A172 (cell line): ENCODE measurements around the gene NEDD8. TPM values are rescaled to one million over a fixed set of nuclear protein-coding genes. Genes with fewer than 3 reads are reported as not detected.

ENCODE experiments used
- DNase-seq: peaks from one replicate; pipeline ENCODE4 v3.0.0-alpha.2; 2015; ENCODE audit warnings: low spot score
- total RNA-seq: library from RNA; depleted of rRNA; stranded (reverse); fragments of >200 nt; shearing (Covaris generic); gene quantifications from 2 replicates; pipeline ENCODE4 v1.2.3, GENCODE V29; 2014; rRNA removed

NEDD8 gene
- total RNA-seq, 1 experiment from 2014 or later = 286 TPM

- DNase-seq = peak; percentile 26
Observed at GRCh38 chr14:24179961-24180796, 52.0 kb downstream of the NEDD8 start.

GRCh38 chr14:24179294-24179960 is 52.7 kb downstream of the NEDD8 start:
- no peak for DNase-seq

- no peak for DNase-seq
Observed at GRCh38 chr14:24178399-24179178, 53.6 kb downstream of the NEDD8 start.

GRCh38 chr14:24177891-24178290 is 54.3 kb downstream of the NEDD8 start:
- DNase-seq = no peak

GRCh38 chr14:24177041-24177825 is 54.9 kb downstream of the NEDD8 start:
- no peak for DNase-seq

GRCh38 chr14:24176599-24176998 is 55.6 kb downstream of the NEDD8 start:
- DNase-seq = no peak

- DNase-seq = no peak
Observed at GRCh38 chr14:24172871-24173281, 59.3 kb downstream of the NEDD8 start.

- DNase-seq = no peak
Observed at GRCh38 chr14:24172261-24172860, 59.8 kb downstream of the NEDD8 start.

- no peak for DNase-seq
Observed at GRCh38 chr14:24171422-24172260, 60.5 kb downstream of the NEDD8 start, which contains the start of gene REC8. Gene REC8, plus strand, starts transcription at chr14:24172080. Its CDS starts 473 bp downstream, at chr14:24172553.

- no peak for DNase-seq
Observed at GRCh38 chr14:24167469-24168114, 64.6 kb downstream of the NEDD8 start.

Other genes with a start within 250 kb of the NEDD8 start
- 6.9 TPM in 2 replicates for gene DHRS4L2, start 243.4 kb downstream of the NEDD8 start, total RNA-seq
- gene CARMIL3, start 180.4 kb downstream of the NEDD8 start, total RNA-seq = 0.02 and 0.05 TPM in 2 replicates
- not detected in 2 replicates for gene CPNE6, start 160.8 kb downstream of the NEDD8 start, total RNA-seq
- gene PCK2, start 138.1 kb downstream of the NEDD8 start, total RNA-seq = 2.0 and 4.4 TPM in 2 replicates
- 32.4 and 63.4 TPM in 2 replicates for gene DCAF11, start 117.6 kb downstream of the NEDD8 start, total RNA-seq
- gene NRL, start 117.4 kb downstream of the NEDD8 start, total RNA-seq = 0.72 TPM in 1 of 2 replicates, not detected in the other
- not detected in 2 replicates for gene FITM1, start 101.7 kb downstream of the NEDD8 start, total RNA-seq
- 163 TPM in 2 replicates for gene PSME1, start 96.2 kb downstream of the NEDD8 start, total RNA-seq
- 11.3 and 15.2 TPM in 2 replicates for gene EMC9, start 90.8 kb downstream of the NEDD8 start, total RNA-seq
- gene PSME2, start 85.8 kb downstream of the NEDD8 start, total RNA-seq = 102 and 126 TPM in 2 replicates
- gene RNF31, start 84.9 kb downstream of the NEDD8 start, total RNA-seq = 30.6 and 32.1 TPM in 2 replicates
- gene IRF9, start 71.1 kb downstream of the NEDD8 start, total RNA-seq = 20.8 and 24.9 TPM in 2 replicates
- gene REC8, start 60.3 kb downstream of the NEDD8 start, total RNA-seq = 0.91 TPM in 1 of 2 replicates, not detected in the other
- 49.5 and 53.2 TPM in 2 replicates for gene IPO4, start 43.6 kb downstream of the NEDD8 start, total RNA-seq
- 45.3 and 50.8 TPM in 2 replicates for gene TM9SF1, start 36.9 kb downstream of the NEDD8 start, total RNA-seq
- not detected in 2 replicates for gene TSSK4, start 26.7 kb downstream of the NEDD8 start, total RNA-seq
- gene CHMP4A, start 18.9 kb downstream of the NEDD8 start, total RNA-seq = 19.8 and 38.1 TPM in 2 replicates
- 6.4 and 20.2 TPM in 2 replicates for gene MDP1, start 16.3 kb downstream of the NEDD8 start, total RNA-seq
- gene GMPR2, start 562 bp upstream of the NEDD8 start, total RNA-seq = 49.3 and 52.7 TPM in 2 replicates
- gene TINF2, start 10.3 kb upstream of the NEDD8 start, total RNA-seq = 36.1 and 44.5 TPM in 2 replicates
- gene TGM1, start 30.8 kb upstream of the NEDD8 start, total RNA-seq = 0.64 and 3.3 TPM in 2 replicates
- gene RABGGTA, start 39.2 kb upstream of the NEDD8 start, total RNA-seq = 14.7 and 15.2 TPM in 2 replicates
- 15.1 and 27.8 TPM in 2 replicates for gene DHRS1, start 67.4 kb upstream of the NEDD8 start, total RNA-seq
- 7.8 and 9.6 TPM in 2 replicates for gene NOP9, start 67.5 kb upstream of the NEDD8 start, total RNA-seq
- gene CIDEB, start 75.6 kb upstream of the NEDD8 start, total RNA-seq = not detected in 2 replicates
- 4.7 and 5.9 TPM in 2 replicates for gene LTB4R2, start 77.8 kb upstream of the NEDD8 start, total RNA-seq
- 2.3 and 2.9 TPM in 2 replicates for gene LTB4R, start 79.1 kb upstream of the NEDD8 start, total RNA-seq
- 0.05 TPM in 1 of 2 replicates, not detected in the other for gene ADCY4, start 102.7 kb upstream of the NEDD8 start, total RNA-seq
- not detected in 2 replicates for gene RIPK3, start 107.6 kb upstream of the NEDD8 start, total RNA-seq
- not detected in 2 replicates for gene NFATC4, start 135.8 kb upstream of the NEDD8 start, total RNA-seq
- 0.12 and 0.69 TPM in 2 replicates for gene NYNRIN, start 166.6 kb upstream of the NEDD8 start, total RNA-seq
- gene CBLN3, start 197.3 kb upstream of the NEDD8 start, total RNA-seq = 0.17 TPM in 1 of 2 replicates, not detected in the other
- 15.4 and 19.5 TPM in 2 replicates for gene KHNYN, start 197.6 kb upstream of the NEDD8 start, total RNA-seq
- 3.3 and 4.0 TPM in 2 replicates for gene SDR39U1, start 210.4 kb upstream of the NEDD8 start, total RNA-seq